BJ (cell line): ENCODE data around the gene NT5DC1. TPM values are rescaled to one million over a fixed set of nuclear protein-coding genes. Genes with fewer than 3 reads are reported as not detected.

ENCODE experiments used
- CTCF ChIA-PET: fragments of 350-600 bp; formaldehyde crosslinking; extraction: SDS; loops from one replicate; lab custom pipeline; 2021; ENCODE audit warnings: antibody characterized with exemption, inconsistent platforms; lab: Yijun Ruan, JAX
- POLR2A ChIA-PET: fragments of 300-600 bp; sonication (Branson Sonifier 250); formaldehyde crosslinking; extraction: SDS; loops from one replicate; lab custom pipeline; 2021; ENCODE audit warnings: antibody characterized with exemption; lab: Charles Lee
- DNase-seq: peaks from one replicate; pipeline ENCODE4 v3.0.0-alpha.2; 2011; ENCODE audit warnings: low read depth
- H3K27me3 ChIP-seq: 2 replicates; pipeline ENCODE4 v1.6.0; 2011; ENCODE audit warnings: low read length; ENCODE audit not compliant: control insufficient read depth, insufficient read depth
- H3K36me3 ChIP-seq: 2 replicates; pipeline ENCODE4 v1.5.1; 2011; ENCODE audit warnings: low read length; ENCODE audit not compliant: control insufficient read depth, insufficient read depth
- H3K4me3 ChIP-seq: 2 replicates; pipeline ENCODE4 v1.5.1; 2011; ENCODE audit warnings: low read depth, mild to moderate bottlenecking, control low read depth, low read length
- CTCF ChIP-seq: IDR thresholded peaks from 2 replicates; pipeline ENCODE4 v1.5.1; 2011; ENCODE audit warnings: low read depth, mild to moderate bottlenecking, control low read depth, inconsistent platforms, low read length, moderate library complexity; ENCODE audit not compliant: insufficient read depth
- polyA plus RNA-seq: library from polyadenylated mRNA; depleted of rRNA; stranded (reverse); fragments of >200 nt; gene quantifications from 2 replicates; pipeline ENCODE4 v1.2.3, GENCODE V29; 2011

The NT5DC1 gene
- polyA plus RNA-seq, 1 experiment, result 12.3 TPM

- H3K4me3 ChIP-seq, result no peak overlapping the region
Measured at GRCh38 chr6:116255246-116255800, 154.7 kb downstream of the NT5DC1 start.

GRCh38 chr6:116256694-116257093, 156.0 kb downstream of the NT5DC1 start:
- no peaks in the 10 kb centered on the region for H3K36me3 ChIP-seq
- no peaks in the 10 kb centered on the region for H3K27me3 ChIP-seq
- no peak for DNase-seq
- POLR2A ChIA-PET, result no interaction called here
- TF ChIP-seq CTCF, result no peak
- no peak overlapping the region for H3K4me3 ChIP-seq
- CTCF ChIA-PET, result interaction anchor here (0.8 to 1.8 kb wide), 2 partner anchors 8 to 304 kb away, joined by 3 to 4 read pairs; no protein-coding TSS in a partner anchor

More at GRCh38 chr6:116255246-116255800, 154.7 kb downstream of the NT5DC1 start:
- ChIA-PET CTCF (interaction anchor here (1.3 to 5.3 kb wide), 3 partner anchors 12 to 306 kb away, joined by 4 to 43 read pairs (median 6); no protein-coding TSS in a partner anchor), POLR2A (interaction anchor here (0.6 kb wide), 1 partner anchor 246 kb away, joined by 3 read pairs; no protein-coding TSS in a partner anchor)
- no peak for TF ChIP-seq CTCF
- no peak for DNase-seq
- H3K27me3 ChIP-seq, result no peaks in the 10 kb centered on the region
- no peaks in the 10 kb centered on the region for H3K36me3 ChIP-seq

- ChIA-PET CTCF (interaction anchor here (1.6 to 2.6 kb wide), 3 partner anchors 10 to 29 kb away, joined by 3 to 14 read pairs (median 5); no protein-coding TSS in a partner anchor), POLR2A (no interaction called here)
- no peak for TF ChIP-seq CTCF
- DNase-seq, result no peak
- no peak overlapping the region for H3K4me3 ChIP-seq
- H3K27me3 ChIP-seq, result no peaks in the 10 kb centered on the region
- H3K36me3 ChIP-seq, result no peaks in the 10 kb centered on the region
Measured at GRCh38 chr6:116258520-116258919, 157.9 kb downstream of the NT5DC1 start.

- Histone ChIP-seq H3K4me3 (no peak overlapping the region), H3K36me3 (no peaks in the 10 kb centered on the region), H3K27me3 (no peaks in the 10 kb centered on the region)
- DNase-seq, result no peak
- POLR2A ChIA-PET, result no interaction called here
- CTCF ChIA-PET, result no interaction called here
- TF ChIP-seq CTCF, result no peak
Measured at GRCh38 chr6:116263353-116263752, 162.7 kb downstream of the NT5DC1 start.

- POLR2A ChIA-PET, result no interaction called here
- no peak for TF ChIP-seq CTCF
- no peaks in the 10 kb centered on the region for H3K36me3 ChIP-seq
- no peak for DNase-seq
- CTCF ChIA-PET, result interaction anchor here (0.6 to 6.4 kb wide), 5 partner anchors 9 to 297 kb away, joined by 3 to 93 read pairs (median 3); partner anchors contain the start of gene TSPYL4
- H3K27me3 ChIP-seq, result no peaks in the 10 kb centered on the region
- H3K4me3 ChIP-seq, result no peak overlapping the region
Measured at GRCh38 chr6:116265041-116265829, 164.6 kb downstream of the NT5DC1 start.
